ENCODE results near the gene MKLN1. TPM values are rescaled to one million over a fixed set of nuclear protein-coding genes. Genes with fewer than 3 reads are reported as not detected.
A peak's percentile ranks its signal among the peaks of the same experiment; 100 is the strongest.

The MKLN1 gene
- total and polyA plus RNA-seq, 2 of the 13 experiments (the other 11 are each of a cell fraction or from before 2014, with no cell fraction given): 33.6 to 43.5 TPM

DNA sequence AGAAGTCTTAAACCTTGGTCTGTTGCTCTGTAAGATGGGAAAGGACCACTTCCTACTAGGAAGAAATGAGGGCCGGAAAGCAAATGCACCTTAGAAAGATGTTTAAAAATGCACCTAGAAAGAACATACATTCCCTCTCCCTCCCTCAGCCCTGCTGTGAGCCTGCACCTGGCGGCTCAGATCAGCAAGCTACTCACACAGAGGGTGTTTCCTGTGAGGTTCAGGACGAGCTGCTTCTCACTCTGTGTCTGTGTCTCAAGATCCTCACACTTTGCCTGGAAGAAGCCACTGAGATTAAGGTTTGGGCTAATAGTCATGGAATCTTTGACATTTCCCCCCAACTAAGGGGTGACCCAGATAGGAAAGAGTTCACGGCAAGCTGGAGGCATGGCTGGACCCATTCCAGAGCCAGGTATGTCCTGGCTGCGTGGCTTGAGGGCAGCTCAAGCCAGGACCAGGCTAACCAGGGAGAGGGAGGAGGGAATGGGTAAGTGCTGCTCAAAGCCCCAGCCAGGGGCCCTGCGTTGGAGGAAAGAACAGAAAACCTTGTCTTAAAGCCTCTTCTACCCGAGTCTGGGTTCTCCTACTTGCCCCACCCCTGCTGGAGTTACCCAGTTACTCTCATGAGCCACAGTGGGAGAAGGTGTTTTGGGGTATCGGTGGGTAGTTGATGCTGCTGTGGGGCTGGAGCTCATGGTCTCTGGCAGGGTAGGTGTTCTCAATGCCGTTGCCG is 181.2 kb downstream of the MKLN1 start:
- Histone ChIP-seq H3K27me3 (ENCODE audit: control insufficient read depth in 1 of 2, insufficient read depth in 2 of 2, low read length in 2 of 2) (peaks cover 0 to 3% of the 10 kb centered on the region in 2 experiments; a peak in 1 of 5 replicates), H3K4me1 (ENCODE audit: insufficient read depth, low read length) (peaks cover 25% of the 10 kb centered on the region), H3K79me2 (ENCODE audit: insufficient read depth, low read length) (no peaks in the 10 kb centered on the region), H4K20me1 (ENCODE audit: insufficient read depth, low read length) (no peaks in the 10 kb centered on the region), H3K27ac (ENCODE audit: extremely low read length, insufficient read depth, low read length) (no peak overlapping the region), H3K4me3 (replicated peaks in 1 of 3; ENCODE audit: insufficient read depth in 1 of 3, low read depth in 2 of 3, low read length in 3 of 3) (no peak overlapping the region), H3K9me3 (ENCODE audit: low read length) (no peaks in the 10 kb centered on the region), H3K36me3 (replicated peaks in 1 of 2; ENCODE audit: control insufficient read depth in 1 of 2, insufficient read depth in 2 of 2, low read length in 2 of 2) (no peaks in the 10 kb centered on the region), H3K9ac (ENCODE audit: insufficient read depth, low read depth, low read length) (no peak overlapping the region), H3K4me2 (ENCODE audit: low read depth, low read length) (no peak overlapping the region), H2AFZ (ENCODE audit: low read length) (no peak overlapping the region)
- intact Hi-C loops (cut with micrococcal nuclease; ENCODE audit: unreplicated experiment) (loop anchor here (1.0 kb wide), 1 partner anchor 145 kb away; no protein-coding TSS in a partner anchor), in situ Hi-C loops (cut with HindIII; ENCODE audit: extremely low pct_ligation_motif_present, low pct_unique_long_range_greater_than_20kb) (loop anchor here (10.0 kb wide), 1 partner anchor 146 kb away; no protein-coding TSS in a partner anchor)
- ATAC-seq (no peak), FAIRE-seq (no peak), DNase-seq (ENCODE audit: low spot score) (no peak)
- WGBS (ENCODE audit: low lambda C conversion rate): 53% methylated on average over 10 of the region's 10 CpGs
- CTCF ChIA-PET (ENCODE audit: low intra/inter-chr PET ratio, low total read pairs): interaction anchor here (1.6 kb wide), 1 partner anchor 146 kb away, joined by 10 read pairs; no protein-coding TSS in a partner anchor
- POLR2A ChIA-PET: no interaction called here
- peak; percentile 49; the same call in 1 of the 2 replicates for TF ChIP-seq ZNF629 (CRISPR knock-in tag; conservative IDR thresholded peaks at IDR 0.05)
- no peak for TF ChIP-seq NCOA2 (CRISPR knock-in tag; IDR thresholded peaks at IDR 0.05)
- TF ChIP-seq CBX1 (IDR thresholded peaks at IDR 0.05; ENCODE audit: low read depth): no peak
- no peak for TF ChIP-seq FOXM1 (CRISPR knock-in tag; IDR thresholded peaks at IDR 0.05)
- TF ChIP-seq ZNF816 (CRISPR knock-in tag; IDR thresholded peaks at IDR 0.05; ENCODE audit: borderline replicate concordance): no peak
- no peak for TF ChIP-seq JUN (CRISPR knock-in tag; IDR thresholded peaks at IDR 0.05)
- no peak for TF ChIP-seq ZBTB1 (CRISPR knock-in tag; IDR thresholded peaks at IDR 0.05; ENCODE audit: borderline replicate concordance)
- no peak for TF ChIP-seq ZNF383 (CRISPR knock-in tag; IDR thresholded peaks at IDR 0.05; ENCODE audit: borderline replicate concordance)
- TF ChIP-seq ZEB1 (IDR thresholded peaks at IDR 0.05; ENCODE audit: insufficient replicate concordance, low read depth): no peak
- BruUV-seq (replicated peaks): no TSS peak

All from HepG2 (cell line).